CD8-positive, alpha-beta memory T cell (primary cell): Measurements from ENCODE around the gene COL13A1. TPM values are rescaled to one million over a fixed set of nuclear protein-coding genes. Genes with fewer than 3 reads are reported as not detected.
A peak's percentile ranks its signal among the peaks of the same experiment; 100 is the strongest.

Experiments
- CTCF ChIA-PET: fragments of 350-600 bp; sonication (Branson Sonifier 250); formaldehyde crosslinking; loops from one replicate; lab custom pipeline; 2021; ENCODE audit warnings: antibody characterized with exemption; lab: Charles Lee
- POLR2A ChIA-PET: fragments of 350-600 bp; sonication (Branson Sonifier 250); formaldehyde crosslinking; loops from one replicate; lab custom pipeline; 2021; ENCODE audit warnings: antibody characterized with exemption; lab: Charles Lee
- DNase-seq, 5 donors: peaks; one replicate each; pipeline versions ENCODE4 v3.0.0 to v3.0.0-alpha.2; 2020 to 2022; ENCODE audit warnings: mixed read lengths in 1 of 5
- H3K27ac ChIP-seq: one replicate; pipeline ENCODE4 v1.7.0; 2013; ENCODE audit warnings: low read depth, mild to moderate bottlenecking, low read length, moderate library complexity
- H3K27me3 ChIP-seq: 2 replicates; pipeline ENCODE4 v1.7.0; 2013; ENCODE audit warnings: low read length, mild to moderate bottlenecking; ENCODE audit not compliant: insufficient read depth, poor library complexity, severe bottlenecking
- H3K36me3 ChIP-seq: 2 replicates; pipeline ENCODE4 v1.7.0; 2013; ENCODE audit warnings: mild to moderate bottlenecking, low read length, moderate library complexity; ENCODE audit not compliant: insufficient read depth
- H3K4me1 ChIP-seq: 2 replicates; pipeline ENCODE4 v1.7.0; 2013; ENCODE audit warnings: mild to moderate bottlenecking, low read length, moderate library complexity; ENCODE audit not compliant: insufficient read depth
- H3K4me3 ChIP-seq: 2 replicates; pipeline ENCODE4 v1.7.0; 2013; ENCODE audit warnings: mild to moderate bottlenecking, low read length
- H3K9me3 ChIP-seq: 2 replicates; pipeline ENCODE4 v1.7.0; 2013; ENCODE audit warnings: mild to moderate bottlenecking, low read length
- H3K27ac Mint-ChIP-seq, 8 donors: one replicate each; pipeline ENCODE4 v1.8.0; 2020 to 2021; ENCODE audit warnings: mixed read lengths in 8 of 8, mild to moderate bottlenecking in 6 of 8, inconsistent platforms in 3 of 8, moderate library complexity in 3 of 8
- H3K27me3 Mint-ChIP-seq, 2 donors: one replicate each; pipeline ENCODE4 v1.8.0; 2020 to 2021; ENCODE audit warnings: mixed read lengths in 2 of 2, mild to moderate bottlenecking in 1 of 2, moderate library complexity in 1 of 2
- H3K36me3 Mint-ChIP-seq, 3 donors: one replicate each; pipeline ENCODE4 v1.8.0; 2020 to 2021; ENCODE audit warnings: mixed read lengths in 3 of 3, inconsistent platforms in 1 of 3, mild to moderate bottlenecking in 1 of 3
- H3K4me1 Mint-ChIP-seq, 3 donors: one replicate each; pipeline ENCODE4 v1.8.0; 2020 to 2021; ENCODE audit warnings: mixed read lengths in 3 of 3, inconsistent platforms in 1 of 3, mild to moderate bottlenecking in 1 of 3
- H3K4me3 Mint-ChIP-seq, 7 donors: one replicate each; pipeline ENCODE4 v1.8.0; 2020 to 2021; ENCODE audit warnings: mixed read lengths in 7 of 7, mild to moderate bottlenecking in 6 of 7, moderate library complexity in 4 of 7, inconsistent platforms in 2 of 7
- H3K9me3 Mint-ChIP-seq, 5 donors: one replicate each; pipeline ENCODE4 v1.8.0; 2020 to 2022; ENCODE audit warnings: mixed read lengths in 5 of 5, mild to moderate bottlenecking in 3 of 5, moderate library complexity in 2 of 5, inconsistent platforms in 1 of 5
- polyA plus RNA-seq: library from polyadenylated mRNA; unstranded; fragments of 300-500 nt; fragmentation: Illumina TruSeq; gene quantifications from one replicate; pipeline ENCODE4 v1.2.3, GENCODE V29; 2021
- total RNA-seq, 2 experiments: library from RNA; stranded (reverse); gene quantifications; one replicate each; pipeline ENCODE4 v1.2.3, GENCODE V29; 2021

Gene COL13A1
- total and polyA plus RNA-seq, 3 experiments from 2014 or later = not detected

DNA sequence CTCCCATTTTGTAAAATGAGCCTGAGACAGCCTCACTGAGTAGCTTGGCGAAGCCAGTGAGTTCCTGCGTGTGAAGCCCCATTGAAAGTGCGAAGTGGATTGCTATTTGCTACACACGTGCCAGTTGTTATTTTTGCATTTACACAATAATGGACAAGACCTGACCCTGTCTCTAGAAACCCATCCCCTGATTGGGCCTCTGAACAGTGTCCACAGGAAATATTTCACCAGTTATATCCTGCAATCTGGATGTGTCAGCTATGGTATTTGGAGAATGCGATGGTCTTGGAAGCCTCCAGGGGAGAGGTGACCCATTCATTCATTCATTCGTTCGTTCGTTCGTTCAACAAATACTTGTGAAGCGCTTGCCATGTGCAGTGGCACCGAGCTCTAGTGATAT is 37.1 kb downstream of the COL13A1 start:
- no peak for DNase-seq
- H3K4me3 ChIP-seq = no peak overlapping the region
- peaks cover 14 to 39% of the 10 kb centered on the region in 2 donors for H3K27me3 Mint-ChIP-seq
- no peaks in the 10 kb centered on the region for H3K36me3 Mint-ChIP-seq
- H3K4me3 Mint-ChIP-seq = no peak overlapping the region
- H3K27ac ChIP-seq = no peak overlapping the region
- no peaks in the 10 kb centered on the region for H3K27me3 ChIP-seq
- no peaks in the 10 kb centered on the region for H3K4me1 Mint-ChIP-seq
- POLR2A ChIA-PET = no interaction called here
- no peaks in the 10 kb centered on the region for H3K9me3 Mint-ChIP-seq
- no peaks in the 10 kb centered on the region for H3K9me3 ChIP-seq
- no peaks in the 10 kb centered on the region for H3K4me1 ChIP-seq
- no peaks in the 10 kb centered on the region for H3K36me3 ChIP-seq
- CTCF ChIA-PET = no interaction called here
- H3K27ac Mint-ChIP-seq = no peak overlapping the region

DNA sequence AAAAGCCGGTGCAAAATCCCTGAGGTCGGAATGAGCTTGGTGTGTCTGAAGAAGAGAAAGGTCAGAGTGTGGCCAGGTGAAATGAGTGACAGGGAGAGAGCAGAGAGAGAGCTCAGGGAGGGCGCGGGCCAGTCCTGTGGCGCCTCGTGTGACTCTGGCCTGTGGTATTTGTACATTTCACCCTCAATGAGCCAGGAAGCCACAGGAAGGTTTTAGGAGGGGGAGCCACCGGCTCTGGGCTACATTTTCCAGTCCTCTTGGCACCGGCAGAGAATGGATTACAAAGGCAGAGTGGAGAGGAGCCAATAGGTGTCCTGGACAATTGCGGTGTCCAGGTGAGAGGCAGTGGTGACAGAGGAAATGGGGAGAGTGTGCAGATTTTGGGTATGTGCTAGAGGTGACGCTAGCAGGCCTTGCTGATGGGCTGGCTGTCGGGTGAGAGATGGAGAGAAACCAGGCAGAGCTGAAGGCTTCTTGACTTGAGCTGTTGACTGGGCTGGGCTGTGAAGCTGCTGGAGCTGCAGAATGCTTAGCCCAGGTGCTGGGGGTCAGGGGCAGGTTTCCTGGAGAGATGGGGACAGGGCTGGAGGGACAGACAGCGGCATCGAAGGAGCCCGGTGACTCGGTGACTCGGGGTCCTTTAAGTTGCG is 38.1 kb downstream of the COL13A1 start:
- POLR2A ChIA-PET = no interaction called here

DNA sequence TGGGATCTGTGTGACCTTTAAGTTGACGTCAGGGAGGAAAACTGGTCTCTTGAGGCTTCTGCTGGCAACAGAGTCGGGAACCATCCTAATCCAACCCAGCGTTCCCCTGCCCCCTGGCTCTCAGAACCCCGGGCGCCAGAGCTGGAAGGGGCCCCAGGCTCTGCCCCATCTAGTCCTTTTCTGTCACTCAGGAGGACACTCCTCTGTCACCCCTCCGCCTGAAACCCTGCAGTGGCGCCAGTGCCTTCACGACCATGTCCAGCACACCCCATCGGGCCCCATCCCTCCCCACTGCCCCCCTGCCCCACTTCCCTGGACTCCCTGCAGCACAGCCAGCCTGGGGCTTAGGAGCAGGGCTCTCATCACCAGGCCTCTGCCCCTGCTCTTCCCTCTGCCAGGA is 39.1 kb downstream of the COL13A1 start:
- H3K27me3 Mint-ChIP-seq = peaks cover 23 to 31% of the 10 kb centered on the region in 2 donors
- no peaks in the 10 kb centered on the region for H3K27me3 ChIP-seq
- no peak overlapping the region for H3K27ac Mint-ChIP-seq
- no peak overlapping the region for H3K27ac ChIP-seq
- H3K4me3 Mint-ChIP-seq = no peak overlapping the region
- ChIA-PET CTCF (no interaction called here), POLR2A (no interaction called here)
- no peaks in the 10 kb centered on the region for H3K4me1 ChIP-seq
- H3K9me3 Mint-ChIP-seq = no peaks in the 10 kb centered on the region
- no peaks in the 10 kb centered on the region for H3K36me3 Mint-ChIP-seq
- DNase-seq = no peak
- no peak overlapping the region for H3K4me3 ChIP-seq
- no peaks in the 10 kb centered on the region for H3K9me3 ChIP-seq
- H3K36me3 ChIP-seq = no peaks in the 10 kb centered on the region
- no peaks in the 10 kb centered on the region for H3K4me1 Mint-ChIP-seq

More for the DNA sequence above, 38.1 kb downstream of the COL13A1 start:
- Histone ChIP-seq H3K9me3 (no peaks in the 10 kb centered on the region), H3K27me3 (no peaks in the 10 kb centered on the region), H3K36me3 (no peaks in the 10 kb centered on the region), H3K4me3 (no peak overlapping the region), H3K4me1 (no peaks in the 10 kb centered on the region), H3K27ac (no peak overlapping the region)
- no peaks in the 10 kb centered on the region for H3K9me3 Mint-ChIP-seq
- H3K27ac Mint-ChIP-seq = peak overlapping the region in 1 of 8 donors; percentile 26
- CTCF ChIA-PET = no interaction called here
- no peak overlapping the region for H3K4me3 Mint-ChIP-seq
- H3K4me1 Mint-ChIP-seq = no peaks in the 10 kb centered on the region
- H3K27me3 Mint-ChIP-seq = peaks cover 19 to 36% of the 10 kb centered on the region in 2 donors
- no peaks in the 10 kb centered on the region for H3K36me3 Mint-ChIP-seq
- peak in 1 of 5 donors; percentile 9 for DNase-seq

DNA sequence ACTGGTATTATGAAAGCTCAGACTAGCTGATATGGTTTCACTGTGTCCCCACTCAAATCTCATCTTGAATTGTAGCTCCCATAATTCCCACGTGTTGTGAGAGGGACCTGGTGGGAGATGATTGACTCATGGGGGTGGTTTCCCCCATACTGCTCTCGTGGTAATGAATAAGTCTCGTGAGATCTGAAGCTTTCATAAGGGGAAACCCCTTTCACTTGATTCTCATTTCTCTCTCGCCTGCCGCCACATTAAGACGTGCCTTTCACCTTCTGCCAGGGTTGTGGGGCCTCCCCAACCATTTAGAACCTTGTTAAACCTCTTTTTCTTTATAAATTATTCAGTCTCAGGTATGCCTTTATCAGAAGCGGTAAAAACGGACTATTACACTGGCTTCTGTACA is 40.3 kb downstream of the COL13A1 start:
- DNase-seq = no peak
- no peak overlapping the region for H3K27ac Mint-ChIP-seq
- H3K4me3 Mint-ChIP-seq = no peak overlapping the region
- peaks cover 0 to 1% (median 0%) of the 10 kb centered on the region in 3 donors for H3K36me3 Mint-ChIP-seq
- peaks cover 27 to 39% of the 10 kb centered on the region in 2 donors for H3K27me3 Mint-ChIP-seq
- no peaks in the 10 kb centered on the region for H3K9me3 ChIP-seq
- ChIA-PET CTCF (no interaction called here), POLR2A (no interaction called here)
- H3K4me1 Mint-ChIP-seq = no peaks in the 10 kb centered on the region
- H3K36me3 ChIP-seq = no peaks in the 10 kb centered on the region
- H3K27me3 ChIP-seq = no peaks in the 10 kb centered on the region
- no peak overlapping the region for H3K4me3 ChIP-seq
- H3K9me3 Mint-ChIP-seq = no peaks in the 10 kb centered on the region
- no peaks in the 10 kb centered on the region for H3K4me1 ChIP-seq
- H3K27ac ChIP-seq = no peak overlapping the region

DNA sequence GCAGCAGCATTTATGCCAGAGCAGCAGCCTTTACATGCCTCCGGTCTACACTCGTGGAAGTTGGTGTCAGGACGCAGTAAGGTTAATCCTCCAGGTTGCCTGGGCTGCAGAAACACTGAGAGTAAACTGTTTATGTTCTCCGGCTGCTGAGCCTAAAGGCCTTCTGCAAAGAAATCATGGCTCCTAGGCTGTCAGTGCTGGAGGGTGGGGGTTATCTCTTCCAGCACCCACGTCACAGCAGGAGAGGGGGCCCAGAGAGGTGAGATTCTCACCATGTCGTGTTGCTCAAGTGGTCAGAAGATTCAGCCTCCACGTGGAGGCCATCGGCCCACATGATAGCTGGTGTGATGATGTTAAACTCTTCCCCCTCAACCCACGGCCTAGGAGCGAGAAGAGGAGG is 41.2 kb downstream of the COL13A1 start:
- no peak for DNase-seq
- H3K4me3 ChIP-seq = no peak overlapping the region
- H3K9me3 ChIP-seq = no peaks in the 10 kb centered on the region
- Mint-ChIP-seq H3K27ac (no peak overlapping the region), H3K4me1 (no peaks in the 10 kb centered on the region), H3K27me3 (peaks cover 26 to 43% of the 10 kb centered on the region in 2 donors), H3K4me3 (no peak overlapping the region), H3K9me3 (no peaks in the 10 kb centered on the region), H3K36me3 (peaks cover 0 to 1% (median 0%) of the 10 kb centered on the region in 3 donors)
- no peaks in the 10 kb centered on the region for H3K4me1 ChIP-seq
- no peak overlapping the region for H3K27ac ChIP-seq
- H3K27me3 ChIP-seq = no peaks in the 10 kb centered on the region
- CTCF ChIA-PET = no interaction called here
- H3K36me3 ChIP-seq = no peaks in the 10 kb centered on the region
- POLR2A ChIA-PET = no interaction called here

DNA sequence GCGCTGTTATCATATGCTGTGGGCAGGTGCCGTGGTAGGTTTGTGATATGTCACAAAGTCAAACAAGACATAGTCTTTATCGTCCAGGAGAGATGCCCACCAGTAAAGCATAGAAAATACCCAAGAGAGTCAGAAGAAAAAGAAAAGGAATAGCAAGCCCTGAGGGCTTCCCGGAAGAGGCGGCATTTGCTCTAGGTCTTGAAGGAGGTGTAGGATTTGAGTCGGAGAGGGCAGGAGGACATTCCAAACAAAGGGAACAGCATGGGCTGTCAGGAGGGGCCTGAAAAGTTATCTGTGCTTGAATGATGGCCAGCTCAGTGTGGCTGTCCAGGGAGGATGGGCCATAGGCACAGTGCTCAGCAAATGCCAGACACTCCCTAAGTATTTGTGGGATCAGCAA is 42.2 kb downstream of the COL13A1 start:
- Histone ChIP-seq H3K36me3 (no peaks in the 10 kb centered on the region), H3K27me3 (peaks cover 4% of the 10 kb centered on the region), H3K27ac (no peak overlapping the region), H3K4me1 (no peaks in the 10 kb centered on the region), H3K9me3 (no peaks in the 10 kb centered on the region), H3K4me3 (no peak overlapping the region)
- ChIA-PET POLR2A (no interaction called here), CTCF (no interaction called here)
- no peak for DNase-seq
- peaks cover 0 to 1% (median 0%) of the 10 kb centered on the region in 3 donors for H3K36me3 Mint-ChIP-seq
- H3K9me3 Mint-ChIP-seq = no peaks in the 10 kb centered on the region
- no peak overlapping the region for H3K27ac Mint-ChIP-seq
- peaks cover 29 to 52% of the 10 kb centered on the region in 2 donors for H3K27me3 Mint-ChIP-seq
- H3K4me3 Mint-ChIP-seq = no peak overlapping the region
- H3K4me1 Mint-ChIP-seq = no peaks in the 10 kb centered on the region

DNA sequence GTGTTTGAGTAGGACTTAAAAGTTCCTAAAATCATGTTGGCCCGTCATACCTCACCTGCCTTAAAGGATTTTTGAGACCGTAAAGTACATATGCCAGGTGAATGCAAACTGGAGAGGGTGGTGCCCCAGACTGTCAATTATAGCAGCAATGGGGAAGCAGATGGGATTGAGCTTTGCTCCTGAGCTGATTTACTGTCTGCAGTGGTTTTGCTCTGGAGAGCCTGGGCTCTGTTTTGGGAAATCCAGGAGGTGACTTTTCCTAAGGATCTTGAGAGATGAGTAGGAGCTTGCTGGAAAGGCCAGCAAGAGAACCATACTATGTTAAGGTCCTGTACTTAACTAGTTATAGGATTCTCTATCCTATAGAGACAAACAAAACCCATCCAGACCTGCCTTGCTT is 43.0 kb downstream of the COL13A1 start:
- CTCF ChIA-PET = no interaction called here
- H3K4me1 ChIP-seq = no peaks in the 10 kb centered on the region

DNA sequence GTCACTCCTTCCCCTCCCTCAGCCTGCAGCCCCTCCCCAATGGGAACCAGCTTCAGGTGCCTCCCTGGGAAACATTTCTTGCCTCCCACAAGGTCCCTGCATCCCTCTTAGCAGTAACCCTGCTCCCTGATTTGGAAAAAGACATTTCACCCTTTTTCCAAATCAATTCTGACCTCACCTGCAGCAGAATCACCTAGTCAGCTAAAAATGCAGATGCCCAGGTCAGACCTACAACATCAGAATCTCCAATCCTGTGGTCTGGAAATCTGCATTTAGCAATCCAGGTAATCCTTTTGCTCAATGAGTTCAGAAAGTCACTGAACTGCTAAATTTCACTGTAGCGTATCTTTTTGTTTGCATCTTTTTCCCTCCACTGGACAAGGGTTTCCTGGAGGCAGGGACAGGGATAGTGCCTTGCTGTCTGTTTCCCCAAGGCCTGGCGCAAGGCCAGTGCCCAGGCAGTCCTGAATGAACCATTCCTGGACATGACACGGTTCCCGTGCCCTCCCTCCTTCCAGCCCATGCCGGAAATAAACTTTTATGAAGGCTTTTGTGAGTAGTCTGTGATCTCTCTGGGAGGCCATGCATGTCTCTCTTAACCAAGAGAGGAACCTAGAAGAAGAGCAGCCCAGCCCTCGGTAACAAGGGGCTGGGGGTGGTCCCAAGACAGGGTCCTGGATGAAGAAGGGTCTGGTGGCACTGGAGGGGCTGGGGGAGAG is 44.0 kb downstream of the COL13A1 start:
- Histone ChIP-seq H3K4me1 (no peaks in the 10 kb centered on the region), H3K9me3 (no peaks in the 10 kb centered on the region), H3K4me3 (no peak overlapping the region), H3K27me3 (peaks cover 4% of the 10 kb centered on the region), H3K27ac (no peak overlapping the region), H3K36me3 (no peaks in the 10 kb centered on the region)
- Mint-ChIP-seq H3K9me3 (no peaks in the 10 kb centered on the region), H3K4me3 (no peak overlapping the region), H3K27ac (no peak overlapping the region), H3K4me1 (no peaks in the 10 kb centered on the region), H3K27me3 (peaks cover 30 to 48% of the 10 kb centered on the region in 2 donors), H3K36me3 (peaks cover 0 to 1% (median 0%) of the 10 kb centered on the region in 3 donors)
- DNase-seq = no peak
- ChIA-PET CTCF (no interaction called here), POLR2A (no interaction called here)

More for the DNA sequence above, 43.0 kb downstream of the COL13A1 start:
- Mint-ChIP-seq H3K27me3 (peaks cover 28 to 51% of the 10 kb centered on the region in 2 donors), H3K27ac (no peak overlapping the region), H3K36me3 (peaks cover 0 to 1% (median 0%) of the 10 kb centered on the region in 3 donors), H3K4me3 (no peak overlapping the region), H3K4me1 (no peaks in the 10 kb centered on the region), H3K9me3 (no peaks in the 10 kb centered on the region)
- Histone ChIP-seq H3K9me3 (no peaks in the 10 kb centered on the region), H3K27me3 (peaks cover 4% of the 10 kb centered on the region), H3K4me3 (no peak overlapping the region), H3K27ac (no peak overlapping the region), H3K36me3 (no peaks in the 10 kb centered on the region)
- DNase-seq = no peak
- POLR2A ChIA-PET = no interaction called here
